GM21360 (cell line): ENCODE results near the gene SMAD4.
A peak's percentile ranks its signal among the peaks of the same experiment; 100 is the strongest.

Source experiments
- ATAC-seq: cut with Tn5 transposase; IDR thresholded peaks from one replicate; pipeline ENCODE4 v1.9.1; 2021; ENCODE audit warnings: mild to moderate bottlenecking, moderate library complexity; ENCODE audit not compliant: unreplicated experiment

SMAD4 gene

DNA sequence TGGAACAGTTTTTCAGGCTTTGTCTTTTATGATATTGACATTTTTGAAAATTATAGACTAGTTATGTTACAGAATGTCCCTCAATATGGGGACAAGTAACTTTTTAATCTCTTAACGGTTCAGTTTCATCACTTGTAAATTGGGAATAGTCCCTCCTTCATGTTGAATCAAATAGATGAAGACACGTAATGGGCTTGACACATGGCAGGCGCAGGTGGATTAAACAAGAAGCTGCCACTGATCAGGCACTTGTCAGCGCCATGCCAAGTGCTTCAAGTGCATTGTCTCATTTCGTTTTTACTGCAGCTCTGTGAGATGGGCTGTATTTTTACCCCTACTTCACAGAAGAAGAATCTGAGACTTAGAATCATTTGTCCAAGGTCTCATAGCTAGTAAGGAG is 9.5 kb upstream of the SMAD4 start:
- no peak for ATAC-seq

DNA sequence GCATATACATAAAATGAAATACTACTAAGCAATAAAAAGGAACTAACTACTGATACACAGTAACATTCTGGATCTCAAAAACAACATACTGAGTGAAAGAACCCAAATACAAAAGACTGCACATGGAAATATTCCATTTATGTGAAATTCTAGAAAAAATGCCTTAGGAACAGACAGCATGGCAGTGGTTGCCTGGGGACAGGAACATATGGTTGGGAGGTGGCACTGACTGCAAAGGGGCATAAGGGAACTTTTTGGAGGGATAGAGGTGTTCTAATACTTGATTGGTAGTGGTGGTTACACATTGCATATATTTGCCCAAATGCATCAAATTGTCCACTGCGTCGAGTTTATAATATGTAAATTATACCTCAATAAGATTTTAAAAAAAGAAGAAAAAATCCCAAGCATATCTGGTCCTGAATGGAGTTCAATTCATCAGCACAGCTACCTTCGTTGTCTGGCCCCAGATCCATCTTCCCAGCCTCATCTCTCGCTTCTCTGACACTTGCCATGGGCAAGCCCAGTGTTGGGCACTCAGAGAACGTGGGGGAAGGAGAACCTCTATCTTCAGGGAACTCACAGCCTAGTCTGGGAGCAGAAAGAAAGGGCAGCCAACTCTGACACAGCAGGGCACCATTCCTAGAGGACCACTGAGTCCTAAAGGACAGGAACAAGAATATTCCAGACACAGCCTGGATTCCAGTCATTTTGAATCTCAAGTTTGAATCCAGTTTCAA is 8.6 kb upstream of the SMAD4 start:
- no peak for ATAC-seq

DNA sequence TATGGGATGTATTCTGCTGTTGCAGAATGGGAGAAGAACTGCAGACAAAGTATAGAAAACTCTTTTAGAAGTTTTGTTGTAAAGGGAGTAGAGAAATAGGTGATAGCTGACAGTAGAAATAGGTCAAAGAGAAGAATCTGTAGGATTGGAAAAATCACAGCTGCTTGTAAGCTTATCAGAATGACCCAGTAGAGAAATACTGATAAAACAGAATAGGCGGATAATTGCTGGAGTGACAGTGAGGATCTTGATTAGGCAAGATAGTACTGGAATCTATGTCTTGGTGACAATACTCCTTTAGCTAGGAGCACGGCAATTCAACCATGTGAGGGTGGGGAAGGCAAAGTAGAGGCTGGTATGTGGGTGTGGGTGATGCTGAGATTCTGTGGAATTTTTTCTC is 4.5 kb upstream of the SMAD4 start:
- no peak for ATAC-seq

DNA sequence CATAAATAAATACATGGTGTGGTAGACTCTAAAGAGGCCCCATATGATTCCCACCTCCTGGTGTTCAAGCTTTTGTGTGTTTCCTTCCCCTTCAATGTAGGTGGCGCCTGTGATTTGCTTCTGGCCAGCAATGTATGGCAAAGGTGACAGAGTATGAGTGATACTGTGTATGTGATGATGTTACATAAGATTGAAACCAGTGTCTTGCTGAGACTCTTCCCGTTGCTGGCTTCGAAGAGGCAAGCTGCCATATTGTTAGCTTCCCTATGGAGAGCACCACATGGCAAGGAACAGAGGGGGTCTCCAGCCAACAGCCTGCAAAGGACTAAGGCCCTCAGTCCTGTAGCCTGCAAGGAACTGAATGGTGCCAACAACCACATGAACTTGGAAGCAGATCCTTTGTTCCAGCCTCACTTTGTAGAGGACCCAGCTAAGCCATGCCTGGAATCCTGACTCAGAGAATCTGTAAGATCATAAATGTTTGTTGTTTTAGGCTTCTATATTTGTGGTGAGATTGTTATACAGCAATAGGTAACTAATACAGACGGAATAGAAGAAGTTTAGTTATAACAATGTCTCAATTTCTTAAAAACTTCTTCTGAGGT is 1.7 kb upstream of the SMAD4 start:
- no peak for ATAC-seq

DNA sequence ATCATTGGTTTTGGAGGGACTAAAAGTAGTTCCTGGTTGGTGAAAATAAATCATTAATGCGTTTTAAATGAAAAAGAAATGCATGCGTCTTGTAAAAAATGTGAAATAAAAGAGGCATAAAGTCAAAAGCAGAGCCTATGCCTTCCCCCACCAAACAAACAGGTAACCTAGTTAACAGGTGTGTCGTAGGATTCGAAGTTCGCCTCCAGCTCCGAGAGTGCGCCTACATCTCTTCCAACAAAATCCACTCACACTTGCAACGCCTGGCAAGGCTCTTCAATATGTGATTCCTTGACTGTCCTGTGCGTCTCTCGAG is 677 bp upstream of the SMAD4 start:
- ATAC-seq: no peak

DNA sequence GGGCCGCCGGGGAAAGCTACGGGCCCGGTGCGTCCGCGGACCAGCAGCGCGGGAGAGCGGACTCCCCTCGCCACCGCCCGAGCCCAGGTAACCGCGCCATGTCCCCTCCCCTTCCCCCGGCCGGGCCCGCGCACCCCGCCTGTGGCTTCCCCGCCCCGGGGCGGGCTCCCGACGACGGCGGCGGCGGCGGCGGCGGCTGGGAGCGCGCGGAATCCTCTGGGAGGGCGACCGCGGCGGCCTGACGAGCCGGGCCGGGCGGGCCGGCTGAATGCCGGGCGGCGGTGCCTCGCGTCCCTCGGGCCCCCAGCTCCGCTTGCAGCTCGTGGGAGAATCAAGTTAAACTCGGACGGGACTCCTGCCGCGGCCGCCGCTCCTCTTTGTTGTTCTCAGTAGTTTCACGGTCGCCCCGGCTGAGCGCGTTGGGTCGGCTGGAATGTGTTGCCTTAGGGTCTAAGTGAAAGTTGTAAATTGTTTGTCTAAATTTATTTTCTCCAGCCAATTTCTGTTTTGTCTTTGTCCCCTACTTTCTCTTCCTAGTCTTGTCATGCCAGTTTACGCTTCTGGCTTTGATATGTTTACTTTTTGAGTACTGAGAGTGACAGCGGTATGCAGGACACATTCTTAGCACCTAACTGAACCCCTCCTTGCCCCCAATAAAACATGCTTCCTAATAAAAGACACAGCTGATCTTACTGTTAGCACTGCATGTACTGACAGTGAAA is 685 bp downstream of the SMAD4 start:
- peak; percentile 52 for ATAC-seq

DNA sequence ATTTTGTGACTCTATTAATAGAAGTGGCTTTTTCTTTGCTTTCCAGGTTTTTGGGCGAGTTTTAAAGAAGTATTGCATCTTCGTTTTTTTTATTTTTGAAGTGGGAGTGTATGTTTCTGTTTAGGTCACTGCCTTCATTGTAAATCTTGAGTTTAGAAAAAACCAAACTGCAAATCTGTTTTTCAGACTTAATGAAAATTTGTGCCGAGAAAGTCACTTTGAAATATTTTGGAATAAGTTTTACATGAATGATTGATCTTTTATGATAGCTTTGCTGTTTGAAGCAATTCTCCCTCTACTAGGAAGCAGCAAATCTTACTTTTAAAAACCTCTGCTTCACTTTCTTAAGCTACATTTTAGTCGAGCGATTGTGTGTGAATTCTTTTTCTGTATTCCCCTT is 2.2 kb downstream of the SMAD4 start:
- ATAC-seq: no peak

DNA sequence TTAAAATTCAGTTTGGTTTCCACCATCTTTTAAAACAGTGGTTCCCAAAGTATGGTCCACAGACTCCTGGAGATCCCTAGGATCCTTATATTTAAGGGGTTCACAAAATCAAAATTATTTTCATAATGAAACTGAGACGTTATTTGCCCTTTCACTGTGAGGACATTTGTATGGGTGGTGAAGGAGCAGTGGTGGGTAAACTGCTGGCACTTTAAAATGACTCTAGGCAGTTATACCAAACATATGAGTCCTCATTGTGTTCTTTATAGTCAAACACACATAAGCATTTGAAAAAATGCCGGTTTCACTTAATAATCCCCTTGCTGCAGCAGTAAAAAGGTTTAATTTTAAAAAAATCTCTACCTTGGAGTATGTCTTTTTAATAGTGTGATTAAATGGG is 7.2 kb downstream of the SMAD4 start:
- no peak for ATAC-seq

DNA sequence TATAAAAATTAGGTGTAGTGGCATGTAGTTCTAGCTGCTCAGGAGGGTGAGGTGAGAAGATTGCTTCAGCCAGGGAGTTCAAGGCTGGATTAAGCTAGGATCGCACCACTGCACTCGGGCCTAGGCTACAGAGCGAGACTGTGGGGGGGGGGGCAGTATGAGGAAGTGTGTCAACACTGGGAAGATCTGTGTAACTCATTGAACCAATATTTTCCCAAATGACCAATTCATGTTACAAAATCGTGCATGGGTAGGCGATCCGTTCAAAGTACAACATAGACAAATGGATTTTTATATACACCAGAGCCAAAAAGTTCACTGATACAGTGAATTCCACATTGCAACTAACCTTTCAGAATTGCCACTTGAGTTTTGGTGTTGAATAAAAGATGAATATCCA is 8.1 kb downstream of the SMAD4 start:
- no peak for ATAC-seq

DNA sequence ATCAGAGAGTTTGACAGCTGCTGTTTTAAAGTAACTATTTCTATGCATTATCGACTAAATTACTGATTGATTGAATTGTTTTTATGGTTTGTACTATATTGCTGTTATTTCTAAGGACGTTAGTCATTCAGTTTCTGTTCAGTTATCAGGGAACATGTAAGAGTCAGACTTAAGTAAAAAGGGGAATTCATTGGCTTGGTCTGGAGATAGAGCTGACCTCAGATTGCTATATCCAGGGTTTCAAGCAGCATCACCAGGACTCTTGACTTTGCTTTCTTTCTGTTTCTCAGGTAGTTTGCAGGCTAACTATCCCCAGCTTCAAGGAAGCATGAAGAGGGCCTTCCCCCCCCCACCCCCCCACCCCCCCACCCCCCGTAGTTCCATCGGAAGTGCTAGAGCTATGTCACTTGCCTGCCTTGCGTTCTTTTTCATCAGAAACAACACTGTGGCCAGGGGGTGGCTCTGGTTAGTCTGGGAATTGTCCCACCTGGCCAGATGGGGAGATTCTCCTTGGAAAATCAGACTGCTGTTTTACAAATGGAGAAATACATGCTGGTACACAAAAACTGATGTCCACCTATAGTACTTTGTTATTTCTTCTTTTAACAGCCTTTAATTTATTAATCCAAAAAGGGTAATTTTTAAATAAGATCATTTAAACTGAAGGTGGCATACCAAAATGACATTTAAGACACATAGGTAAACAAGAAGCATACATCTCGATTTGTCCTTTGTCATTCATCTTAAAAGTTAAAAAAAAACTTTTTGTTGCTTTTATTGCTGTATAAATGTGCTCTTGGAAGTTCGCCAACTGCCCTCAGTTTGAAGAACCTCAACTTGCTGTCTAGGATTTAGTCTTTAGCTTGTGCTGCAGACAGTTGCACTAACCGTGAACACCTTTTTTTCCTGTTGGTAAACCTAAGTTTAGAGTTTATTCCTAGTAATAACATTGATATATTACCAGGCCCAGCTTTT is 9.4 kb downstream of the SMAD4 start:
- ATAC-seq: no peak

DNA sequence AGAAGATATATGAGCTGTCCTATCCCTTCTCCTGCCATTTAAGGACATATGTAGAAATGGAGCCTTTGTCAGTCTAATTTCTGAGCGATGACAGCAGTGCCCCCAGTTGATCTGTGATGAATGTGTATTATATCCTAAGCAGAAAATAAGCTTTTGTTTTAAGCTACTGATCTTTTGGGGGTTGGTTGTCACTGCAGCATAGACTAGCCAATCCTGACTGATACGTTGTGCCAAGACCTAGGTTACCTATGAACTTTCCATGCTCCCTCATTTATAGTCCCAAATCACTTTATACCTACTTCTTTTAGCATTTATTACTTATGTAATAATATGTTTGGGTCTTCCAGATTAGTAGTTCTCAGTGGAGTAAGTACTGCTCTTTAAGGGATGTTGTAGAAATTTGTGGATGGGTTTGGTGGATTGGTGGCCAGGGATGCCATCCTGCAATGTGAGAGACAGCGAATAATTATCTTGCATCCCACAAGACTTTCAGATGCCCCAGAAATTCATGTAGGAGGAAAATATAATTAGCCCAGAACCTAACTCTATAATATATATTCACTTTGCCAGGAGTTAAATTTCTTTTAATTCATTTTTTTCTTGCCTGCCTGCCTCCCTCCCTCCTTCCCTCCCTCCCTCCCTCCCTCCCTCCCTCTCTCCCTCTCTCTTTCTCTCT is 11.8 kb downstream of the SMAD4 start:
- ATAC-seq: no peak

DNA sequence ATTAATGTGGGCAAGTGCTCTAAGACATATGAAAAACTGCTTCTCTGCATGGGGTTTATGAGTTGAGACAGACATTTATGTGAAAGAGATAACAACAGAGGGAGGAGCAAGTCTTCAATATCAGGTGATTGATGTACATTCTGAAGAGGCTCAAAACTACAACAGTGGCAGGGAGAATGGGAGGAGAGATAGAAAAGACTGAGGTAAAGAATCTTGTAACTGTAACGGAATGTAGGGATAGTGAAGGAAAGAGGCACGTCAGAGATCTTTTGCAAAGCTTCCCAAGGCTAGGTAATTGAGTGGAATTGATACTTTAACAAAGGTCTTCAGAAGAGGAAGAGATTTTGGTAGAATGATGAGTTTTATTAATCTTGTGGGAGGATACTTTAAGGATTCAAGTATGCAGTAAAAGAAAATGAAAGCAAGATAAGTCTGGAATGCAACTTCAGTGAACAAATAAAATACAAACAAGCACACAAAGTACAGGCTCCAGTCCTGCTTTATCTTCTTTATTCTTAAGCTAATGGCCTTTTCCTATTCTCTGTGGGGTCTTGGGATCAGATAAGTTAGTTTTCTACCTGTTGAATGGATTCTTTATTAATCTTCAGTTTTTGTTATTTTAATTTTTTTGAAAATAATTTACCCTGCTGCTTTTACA is 15.0 kb downstream of the SMAD4 start:
- no peak for ATAC-seq

DNA sequence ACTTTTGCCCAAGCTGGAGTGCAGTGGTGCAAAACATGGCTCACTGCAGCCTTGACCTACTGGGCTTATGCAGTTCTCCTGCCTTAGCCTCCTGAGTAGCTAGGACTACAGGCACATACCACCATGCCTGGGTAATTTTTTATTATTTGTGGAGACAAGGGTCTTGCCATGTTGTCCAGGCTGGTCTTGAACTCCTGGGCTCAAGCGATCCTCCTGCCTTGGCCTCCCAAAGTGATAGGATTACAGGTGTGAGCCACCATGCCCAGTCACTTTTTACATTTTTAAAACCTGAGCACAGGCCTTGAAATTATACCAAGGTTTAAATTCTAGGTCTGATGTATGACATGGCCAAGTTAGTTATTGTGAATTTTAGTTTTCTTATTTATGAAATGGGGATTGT is 18.2 kb downstream of the SMAD4 start:
- no peak for ATAC-seq

DNA sequence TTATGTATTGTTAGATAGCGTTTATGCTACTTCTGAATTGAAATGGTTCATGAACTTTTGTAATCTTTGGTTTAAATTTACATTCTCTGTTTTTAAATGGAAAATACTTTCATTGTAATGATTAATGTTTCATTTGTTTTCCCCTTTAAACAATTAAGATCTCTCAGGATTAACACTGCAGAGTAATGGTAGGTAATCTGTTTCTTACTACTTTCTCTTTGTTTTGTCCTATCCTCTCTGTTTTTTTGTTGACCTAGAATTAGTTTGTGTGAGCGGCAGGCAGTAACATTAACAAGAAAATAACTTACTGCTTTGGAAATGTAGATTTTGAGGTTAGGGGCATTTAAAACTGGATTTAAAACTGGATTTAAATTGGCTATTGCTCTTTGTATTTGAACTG is 19.1 kb downstream of the SMAD4 start:
- no peak for ATAC-seq

DNA sequence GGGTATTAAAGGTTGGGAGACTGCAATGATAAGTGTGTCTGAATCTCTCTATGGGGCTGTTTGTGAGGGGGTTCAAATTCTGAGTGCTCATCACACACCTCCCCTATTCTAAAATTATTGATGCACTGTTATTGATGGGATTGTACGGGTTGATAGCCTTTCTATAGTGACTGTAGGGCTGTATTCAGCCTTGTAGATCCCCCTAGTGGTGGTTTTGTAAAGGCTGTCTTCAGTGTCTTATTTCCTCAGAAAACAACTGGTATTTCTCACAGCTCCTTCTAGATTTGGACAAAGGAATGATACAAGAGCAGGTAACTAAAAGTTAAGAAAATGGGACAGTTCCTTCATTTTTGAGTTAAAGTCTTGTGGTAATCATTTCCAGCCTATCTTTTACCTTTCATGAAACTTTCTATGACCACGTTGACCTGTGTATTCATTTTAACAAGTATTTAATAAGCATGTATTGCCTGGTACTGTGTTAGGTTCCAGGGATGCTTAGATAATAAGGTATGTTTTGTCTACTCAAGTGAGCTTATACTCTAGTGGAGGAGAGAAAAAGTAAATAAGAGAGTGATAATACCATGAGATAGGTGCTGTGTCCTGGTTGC is 21.2 kb downstream of the SMAD4 start:
- peak; percentile 85 for ATAC-seq

DNA sequence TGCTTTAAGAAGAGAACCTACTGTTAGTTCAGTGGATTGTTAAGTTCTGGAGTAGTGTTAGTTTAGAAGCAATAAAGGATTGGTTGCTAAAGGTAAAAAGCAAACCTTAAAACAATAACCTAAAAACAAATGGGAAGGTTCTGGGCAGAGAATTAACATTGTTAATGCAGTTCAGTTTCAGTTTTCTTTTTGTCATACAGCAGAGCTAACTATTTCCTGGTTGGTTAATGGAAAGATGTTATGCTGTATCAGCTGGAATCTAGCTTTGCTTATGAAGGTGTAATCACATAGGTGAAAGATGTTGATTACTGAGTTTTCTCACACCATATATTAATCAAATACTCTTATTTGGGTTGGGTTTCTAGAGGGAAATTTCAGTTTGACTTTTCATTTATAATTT is 23.8 kb downstream of the SMAD4 start:
- ATAC-seq: peak; percentile 43

DNA sequence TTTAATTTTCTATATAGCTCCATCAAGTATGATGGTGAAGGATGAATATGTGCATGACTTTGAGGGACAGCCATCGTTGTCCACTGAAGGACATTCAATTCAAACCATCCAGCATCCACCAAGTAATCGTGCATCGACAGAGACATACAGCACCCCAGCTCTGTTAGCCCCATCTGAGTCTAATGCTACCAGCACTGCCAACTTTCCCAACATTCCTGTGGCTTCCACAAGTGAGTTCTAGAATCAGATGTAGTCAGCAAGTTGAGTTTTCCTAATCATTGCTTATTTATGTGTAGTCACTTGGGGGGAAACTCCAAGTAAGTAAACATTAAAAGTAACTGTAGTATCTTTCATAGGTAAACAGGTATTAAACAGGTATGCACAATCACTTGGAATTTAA is 24.8 kb downstream of the SMAD4 start:
- no peak for ATAC-seq

DNA sequence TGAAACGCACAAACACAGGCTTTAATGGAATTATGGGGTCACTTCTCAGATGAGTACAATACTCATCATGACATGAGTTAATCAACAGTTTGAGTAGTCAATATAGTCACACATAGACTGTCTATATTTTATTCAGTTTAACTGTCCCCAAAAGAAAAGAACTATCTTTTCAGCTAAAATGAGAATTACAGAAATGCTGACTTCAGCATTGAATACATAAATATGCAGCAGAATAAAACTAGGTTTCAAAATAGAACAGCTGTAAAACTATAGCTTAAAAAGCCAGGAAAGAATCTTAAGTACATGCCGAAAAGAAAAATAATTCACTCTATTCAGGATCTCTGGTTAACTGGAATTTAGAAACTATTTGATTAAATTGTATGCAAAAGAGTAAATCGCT is 30.0 kb downstream of the SMAD4 start:
- no peak for ATAC-seq

DNA sequence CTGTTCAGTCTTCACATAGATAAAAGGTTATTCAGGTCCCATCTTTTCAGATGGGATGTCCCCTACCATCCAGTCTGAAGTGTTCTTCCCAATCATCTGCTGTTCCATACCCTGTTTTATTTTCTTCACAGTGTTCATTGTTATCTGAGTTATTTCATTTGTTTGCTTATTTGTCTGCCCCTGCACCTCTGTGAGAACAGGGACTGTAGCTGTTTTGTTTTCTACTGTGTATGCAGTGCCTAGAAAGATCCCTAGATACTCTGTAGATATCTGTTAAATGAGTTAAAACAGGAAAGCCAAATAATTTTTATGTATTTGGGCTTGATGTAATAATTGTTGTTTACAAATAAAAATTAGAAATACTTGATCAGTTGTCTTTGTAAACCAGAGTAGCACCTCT is 34.2 kb downstream of the SMAD4 start:
- no peak for ATAC-seq

DNA sequence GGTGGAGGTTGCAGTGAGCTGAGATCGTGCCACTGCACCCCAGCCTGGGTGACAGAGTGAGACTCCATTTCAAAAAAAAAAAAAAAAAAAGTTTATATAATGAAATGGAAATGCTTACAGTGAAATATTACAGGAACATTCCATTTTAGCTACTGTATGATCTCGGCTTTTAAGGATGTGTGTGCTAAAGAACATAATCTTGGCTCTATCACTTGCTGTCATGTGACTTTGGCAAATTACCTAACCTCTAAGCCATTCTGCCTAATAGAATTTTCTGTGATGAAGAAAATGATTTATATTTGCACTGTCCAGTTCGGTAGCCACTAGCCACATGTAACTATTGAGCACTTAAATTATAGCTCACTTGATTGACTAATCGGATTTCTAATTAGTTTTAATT is 36.3 kb downstream of the SMAD4 start:
- no peak for ATAC-seq
